GF-D8 (cell line): ENCODE data around the gene IQCB1.
"Not testable (repeated sequence)": the region's sequence is repeated elsewhere in the genome, so short reads cannot be mapped to it uniquely, and the experiment has no call there.

Experiments
- DNase-seq: peaks from one replicate; lab custom pipeline; 2025; lab: John Stamatoyannopoulos, UW

The IQCB1 gene

DNA sequence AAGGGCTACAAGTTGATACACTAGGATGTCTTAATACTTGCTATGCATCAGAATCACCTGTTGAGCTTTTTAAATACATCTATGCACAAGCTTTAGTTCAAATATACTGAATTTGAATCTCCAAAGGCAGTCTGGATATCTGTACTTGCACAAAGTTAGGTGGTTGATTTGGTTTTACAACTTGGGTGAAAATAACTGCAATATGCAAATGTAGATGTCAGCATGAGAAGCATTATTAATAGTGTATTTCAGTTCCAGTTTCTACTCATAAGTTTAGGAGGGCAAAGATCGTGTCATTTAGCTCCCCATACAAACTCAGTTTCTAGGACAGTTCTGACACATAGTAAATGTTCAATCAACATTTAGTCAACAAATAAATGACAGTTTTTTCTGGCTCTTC, 25.6 kb downstream of the IQCB1 start:
- no peak for DNase-seq

DNA sequence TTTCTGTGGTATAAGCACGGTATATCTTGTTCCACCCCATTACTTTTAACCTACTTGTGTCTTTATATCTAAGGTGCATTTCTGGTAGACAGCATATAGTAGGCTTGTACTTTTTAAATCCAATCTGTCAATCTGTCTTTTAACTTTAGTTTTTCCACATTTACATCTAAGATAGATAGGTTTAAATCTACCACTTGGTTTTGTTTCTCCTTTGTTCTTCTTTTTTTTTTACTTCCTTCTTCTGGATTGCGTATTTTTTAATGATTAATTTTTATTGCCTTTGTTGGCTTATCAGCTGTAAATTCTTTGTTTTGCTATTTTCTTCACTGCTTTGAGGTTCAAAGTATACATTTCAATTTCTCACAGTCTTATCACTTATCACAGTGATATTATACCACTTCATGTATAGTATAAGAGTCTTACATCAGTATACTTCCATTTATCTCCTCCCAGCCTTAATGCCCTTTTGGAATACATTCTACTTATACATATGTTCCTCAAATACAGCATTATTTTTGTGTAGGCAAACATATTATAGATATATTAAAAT, 31.0 kb downstream of the IQCB1 start:
- DNase-seq, result no peak

- DNase-seq, result no peak
Observed at GRCh38 chr3:121800906-121801305, 34.0 kb downstream of the IQCB1 start.

- no peak for DNase-seq
Observed at GRCh38 chr3:121796970-121797369, 37.9 kb downstream of the IQCB1 start.

DNA sequence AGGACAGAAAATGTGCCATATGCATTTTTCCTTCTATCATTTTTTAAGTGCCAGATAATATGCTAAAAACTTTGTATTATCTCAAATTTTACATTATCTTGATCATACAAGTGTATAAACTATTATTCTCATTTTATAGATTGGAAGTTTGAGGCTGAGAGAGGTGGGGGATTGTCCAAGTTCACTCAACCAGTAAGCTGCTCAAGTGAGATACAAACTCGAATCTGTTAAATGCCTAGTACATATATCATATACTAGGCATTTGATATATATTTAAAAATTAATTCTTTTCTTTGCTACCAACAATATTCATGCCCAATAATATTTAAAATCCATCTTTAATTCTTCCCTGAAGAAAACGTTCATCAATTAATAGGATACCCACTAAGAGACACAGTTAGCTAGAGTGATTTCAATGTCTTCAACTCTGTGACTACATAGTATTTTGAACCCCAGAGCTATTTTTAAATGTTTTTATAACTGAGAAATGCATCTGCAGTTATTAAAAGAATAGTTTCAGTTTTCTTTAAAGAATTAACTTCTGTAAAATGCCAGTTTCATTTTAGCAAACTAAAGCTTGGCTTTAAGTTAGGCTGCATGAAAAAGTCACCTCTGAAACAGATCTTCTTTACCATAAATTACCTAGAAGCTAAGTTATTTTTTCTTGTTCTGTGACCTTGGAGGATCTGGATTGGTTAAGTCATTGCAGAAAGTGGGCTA, 40.4 kb downstream of the IQCB1 start:
- no peak for DNase-seq

DNA sequence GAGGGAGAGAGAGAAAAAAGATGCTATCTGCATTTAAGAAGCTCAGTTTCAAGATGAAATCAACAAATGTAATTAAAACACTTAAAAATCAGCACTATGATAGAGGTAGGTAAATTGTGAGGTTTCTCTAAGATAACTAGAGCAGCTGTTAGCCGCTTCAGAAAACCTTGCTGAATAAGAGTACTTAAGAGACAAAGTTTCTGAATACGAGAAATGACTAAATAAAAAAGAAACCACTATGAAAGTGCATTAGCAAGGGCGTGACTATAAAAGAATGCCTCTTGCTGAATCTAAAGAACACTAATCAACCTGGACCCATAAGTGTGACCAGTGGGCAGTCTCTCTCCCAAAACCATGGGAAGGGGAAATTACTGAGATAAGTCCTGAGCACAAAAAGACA, 41.8 kb downstream of the IQCB1 start:
- no peak for DNase-seq

- no peak for DNase-seq
Observed at GRCh38 chr3:121786485-121786884, 48.4 kb downstream of the IQCB1 start.

- DNase-seq, result not testable (repeated sequence)
Observed at GRCh38 chr3:121782784-121783183, 52.1 kb downstream of the IQCB1 start.

DNA sequence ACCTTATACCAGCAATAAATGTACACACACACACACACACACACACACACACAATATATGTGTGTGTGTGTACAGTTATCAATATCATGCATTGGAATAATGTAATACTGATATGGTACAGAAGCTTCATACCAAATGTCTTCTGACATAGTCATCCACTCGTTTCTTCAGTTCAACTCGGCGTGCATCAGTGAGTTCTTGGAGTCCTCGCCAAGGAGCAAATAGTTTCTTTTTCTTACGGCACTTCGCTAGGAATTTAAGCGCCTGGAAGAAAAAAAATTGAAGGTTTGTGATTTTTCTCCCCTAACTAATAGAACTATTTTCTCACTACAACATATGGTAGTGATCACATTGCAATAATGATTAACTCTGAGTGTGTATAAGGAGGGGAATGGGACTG, 53.2 kb downstream of the IQCB1 start:
- no peak for DNase-seq

GRCh38 chr3:121775095-121775494, 59.8 kb downstream of the IQCB1 start:
- DNase-seq, result not testable (repeated sequence)

DNA sequence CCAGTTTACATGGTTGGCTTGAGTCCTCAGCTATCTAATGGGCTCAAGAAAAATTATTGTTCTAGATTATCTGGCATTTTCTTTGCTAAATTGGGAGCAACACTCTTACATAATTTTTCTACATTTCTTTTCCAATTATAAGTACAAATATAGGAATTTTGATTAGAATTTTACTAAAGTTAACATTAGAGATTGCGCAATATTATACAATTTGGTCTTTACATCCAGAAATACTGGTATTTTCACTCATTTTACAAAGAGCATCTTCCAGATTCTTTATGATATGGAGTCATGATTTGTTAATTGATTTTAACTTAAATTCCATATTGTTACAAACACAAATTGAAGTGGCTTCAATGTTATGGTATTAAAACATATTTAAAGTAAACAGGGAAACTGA, 65.6 kb downstream of the IQCB1 start:
- no peak for DNase-seq

DNA sequence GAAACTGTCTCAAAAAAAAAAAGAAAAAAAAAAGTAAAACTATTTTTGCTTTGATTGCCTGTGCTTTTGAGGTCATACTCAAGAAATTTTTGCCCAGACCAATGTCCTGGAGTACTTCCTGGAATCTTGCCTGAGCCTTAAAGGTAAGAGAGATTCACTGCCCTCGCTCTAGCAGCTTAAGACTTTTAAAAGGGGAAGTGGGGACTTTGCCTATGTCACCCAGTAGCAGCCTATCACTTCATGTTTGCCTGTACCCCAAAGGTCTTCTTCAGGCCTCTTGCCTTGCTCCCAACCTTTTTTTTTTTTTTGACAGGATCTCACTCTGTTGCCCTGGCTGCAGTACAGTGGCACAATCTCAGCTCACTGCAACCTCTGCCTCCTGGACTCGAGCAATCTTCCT, 66.4 kb downstream of the IQCB1 start:
- no peak for DNase-seq

DNA sequence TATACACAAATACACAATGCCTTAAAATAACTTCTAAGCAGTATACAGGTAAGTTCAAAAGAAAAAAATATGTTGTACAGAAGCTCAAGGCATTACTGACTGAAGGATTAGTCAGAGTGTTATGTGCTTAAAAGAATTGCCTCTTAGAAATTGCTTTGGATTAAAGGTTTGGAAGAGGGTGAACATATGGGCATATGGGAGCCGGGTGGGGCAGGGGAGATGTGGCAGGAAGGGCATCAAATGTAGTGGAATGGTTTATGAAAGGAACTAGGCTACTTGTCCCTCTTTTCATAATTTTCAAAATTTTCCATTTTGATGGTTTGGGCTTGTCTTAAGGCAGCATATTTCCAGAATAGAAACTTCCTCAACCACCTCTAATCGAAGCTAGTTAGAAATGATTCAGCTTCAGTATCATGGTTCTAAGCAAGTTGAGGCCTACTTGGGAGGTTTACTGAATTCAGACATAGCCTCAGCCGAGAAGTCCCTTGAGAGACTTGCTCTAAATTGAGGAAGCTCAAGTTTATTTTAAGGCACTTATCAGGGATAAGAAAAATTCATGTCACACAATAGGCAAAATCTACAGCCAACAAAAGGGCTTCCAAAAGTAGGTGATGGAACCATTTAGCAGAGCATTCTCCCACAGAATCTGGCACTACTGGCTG, 75.2 kb downstream of the IQCB1 start:
- no peak for DNase-seq

DNA sequence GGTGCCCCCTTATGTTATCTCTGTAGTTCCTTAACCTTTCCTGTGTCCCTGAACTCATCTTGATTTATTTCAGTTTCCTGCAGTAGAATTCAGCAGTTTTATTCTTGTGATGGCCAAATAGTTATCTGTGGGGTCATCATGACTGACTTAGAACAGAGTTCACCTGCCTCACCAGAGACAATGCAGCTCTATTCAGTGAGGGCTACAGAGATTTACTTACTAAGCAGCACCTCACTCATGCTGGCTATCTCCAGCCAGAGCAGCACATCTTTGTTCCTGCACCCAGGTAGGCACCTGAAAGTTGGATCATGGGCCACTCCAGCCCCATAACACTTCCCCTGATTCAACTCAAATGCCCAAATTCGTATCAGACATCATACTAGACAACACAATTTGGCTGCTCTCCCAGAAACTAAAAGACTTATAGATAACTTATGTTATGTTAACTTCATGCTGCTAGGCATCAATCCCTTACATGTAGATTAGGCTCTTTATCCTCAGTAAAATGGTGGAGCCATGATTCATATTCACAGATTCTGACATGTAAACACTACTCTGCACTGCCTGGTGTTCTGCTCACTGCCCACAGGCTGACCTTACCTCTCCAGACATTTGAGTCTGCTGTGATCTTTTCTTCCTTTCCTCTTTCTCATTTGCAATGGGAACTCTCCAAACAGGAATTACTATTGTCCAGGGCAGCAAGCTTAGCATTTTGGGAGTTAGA, 76.0 kb downstream of the IQCB1 start:
- DNase-seq, result no peak

- DNase-seq, result no peak
Observed at GRCh38 chr3:121757812-121758545, 76.9 kb downstream of the IQCB1 start.

DNA sequence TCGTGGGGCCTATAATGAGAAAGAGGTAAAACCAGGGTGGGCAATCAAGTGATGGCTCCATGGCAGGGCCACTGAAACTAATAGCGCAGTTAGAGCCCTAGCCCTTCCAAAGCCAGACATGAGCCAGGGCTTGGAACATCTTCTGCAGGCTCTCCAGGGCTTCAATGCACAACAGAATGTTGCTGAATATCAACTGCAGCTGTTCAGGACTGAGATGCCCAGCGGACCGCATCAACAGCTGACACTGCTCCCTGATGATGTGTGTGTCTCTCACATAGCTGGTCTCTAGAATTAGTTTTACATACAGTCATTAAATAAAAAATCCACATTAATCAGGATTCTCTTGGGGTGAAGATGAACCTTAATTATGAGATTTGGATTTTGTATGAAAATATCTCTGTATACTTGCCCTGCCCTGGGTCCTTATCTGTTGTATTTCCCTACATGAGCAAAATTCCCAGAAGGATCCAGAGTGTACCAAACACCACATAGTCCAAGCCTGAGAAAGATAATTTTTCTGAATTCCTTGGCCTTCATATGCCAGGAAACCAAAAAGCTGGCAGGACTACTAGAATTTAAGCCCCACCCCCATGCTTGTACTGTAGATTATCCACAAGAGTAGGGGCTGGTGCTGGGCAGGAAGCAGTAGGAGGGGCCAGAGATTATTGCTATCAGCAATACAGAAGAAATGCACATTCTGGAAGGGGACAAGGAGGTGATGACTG, 77.6 kb downstream of the IQCB1 start:
- DNase-seq, result no peak

DNA sequence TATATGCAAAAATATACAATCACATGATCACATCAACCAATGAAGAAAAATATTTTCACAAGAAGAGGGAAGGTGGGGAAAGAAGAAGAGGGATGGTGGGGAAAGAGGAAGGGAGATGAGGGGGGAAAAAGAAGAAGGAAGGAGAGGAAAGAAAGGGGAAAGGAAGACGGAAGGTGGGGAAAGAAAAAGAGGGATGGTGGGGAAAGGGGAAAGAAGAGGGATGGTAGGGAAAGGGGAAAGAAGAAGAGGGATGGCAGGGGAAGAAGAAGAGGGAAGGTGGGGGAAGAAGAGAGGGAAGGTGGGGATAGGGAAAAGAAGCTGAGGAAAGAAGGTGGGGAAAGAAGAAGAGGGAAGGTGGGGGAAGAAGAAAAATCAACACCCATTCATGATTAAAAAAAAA, 82.1 kb downstream of the IQCB1 start:
- DNase-seq, result no peak

DNA sequence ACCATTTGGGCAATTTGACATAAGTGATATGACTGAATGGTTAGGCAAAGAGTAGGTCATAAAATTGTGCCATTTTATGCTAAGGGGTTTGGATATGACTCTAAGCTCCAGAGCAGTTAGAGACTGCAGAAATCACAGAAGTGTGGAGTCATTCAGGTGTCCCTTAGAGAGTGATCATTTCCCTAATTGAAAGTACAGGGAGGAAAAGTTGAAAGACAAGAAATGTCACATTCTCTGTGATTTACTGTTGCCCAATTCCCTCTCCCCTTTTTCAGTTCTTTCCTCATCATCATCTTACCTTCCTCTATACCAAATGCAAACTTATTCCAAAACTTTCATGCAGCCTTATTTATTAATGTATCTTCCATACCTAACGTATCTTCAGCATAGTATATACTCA, 82.6 kb downstream of the IQCB1 start:
- DNase-seq, result no peak

GRCh38 chr3:121750087-121750415, 84.8 kb downstream of the IQCB1 start:
- no peak for DNase-seq

DNA sequence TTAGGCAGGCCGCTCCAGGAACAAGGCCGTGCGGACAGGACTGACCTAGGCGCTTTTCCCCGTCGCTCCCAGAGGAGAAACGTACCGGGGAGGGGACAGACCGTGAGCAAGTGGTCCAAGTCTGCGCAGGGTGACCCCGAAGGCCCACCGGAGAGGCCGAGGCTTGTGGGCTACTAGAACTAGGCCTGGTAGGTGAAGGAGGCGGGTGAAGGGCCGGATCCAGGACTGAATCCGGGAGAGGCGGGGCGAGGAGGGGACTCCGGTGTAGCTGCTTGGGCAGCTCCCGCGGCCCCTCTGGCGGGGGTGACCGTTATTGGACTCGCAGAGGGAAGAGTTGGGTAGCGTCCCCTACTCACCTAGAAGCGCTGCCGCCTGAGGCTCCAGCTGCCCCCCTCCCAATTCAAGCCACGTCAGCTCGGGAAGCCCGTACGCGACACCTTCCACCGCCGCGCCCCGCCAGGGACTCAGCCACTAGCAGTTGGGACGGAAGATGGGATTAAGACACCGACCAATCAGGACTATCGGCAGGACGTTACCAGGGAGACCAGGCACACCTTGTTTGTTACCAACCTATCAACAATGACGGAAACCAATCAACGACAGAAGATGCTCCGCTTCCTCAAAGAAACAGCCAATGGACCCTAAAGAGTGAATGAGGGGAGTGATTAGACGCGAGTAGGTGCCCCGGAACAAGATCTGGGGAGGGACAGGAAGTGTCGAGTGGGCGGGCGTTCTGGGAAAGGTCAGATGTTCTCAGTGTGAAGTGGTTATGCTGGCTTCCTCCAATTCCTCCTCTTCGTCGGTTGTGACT, 85.4 kb downstream of the IQCB1 start, which contains the start of gene GOLGB1:
Gene GOLGB1, minus strand, starts transcription at position 466 of the 811 bp plus-strand sequence. CDS start 18,770 bp downstream, outside the sequence.
- peak; percentile 100 for DNase-seq
